ENCODE measurements around the gene NOXO1. TPM values are rescaled to one million over a fixed set of nuclear protein-coding genes. Genes with fewer than 3 reads are reported as not detected.

The NOXO1 gene
- total and polyA plus RNA-seq, 10 of the 15 experiments (the other 5 are each of a cell fraction or from before 2014, with no cell fraction given) = 0.09 to 0.76 (median 0.26) TPM; not detected in 4

GRCh38 chr16:2015117-2015946 lies 34.1 kb upstream of the NOXO1 start:
- Histone ChIP-seq H3K4me2 (ENCODE audit: control insufficient read depth, insufficient read depth) (no peak overlapping the region), H3K79me2 (ENCODE audit: control insufficient read depth, insufficient read depth, low read length) (peaks cover 4% of the 10 kb centered on the region), H3K27ac (ENCODE audit: control insufficient read depth, insufficient read depth) (no peak overlapping the region), H3K27me3 (replicated peaks in 1 of 2; ENCODE audit: control insufficient read depth in 2 of 2, insufficient read depth in 2 of 2, low read length in 1 of 2) (peaks cover 3 to 8% of the 10 kb centered on the region in 2 experiments; a peak in 3 of 4 replicates), H3K4me3 (no peak overlapping the region), H3K9me3 (replicated peaks; ENCODE audit: control insufficient read depth, insufficient read depth, low read length) (no peaks in the 10 kb centered on the region), H3K36me3 (ENCODE audit: control insufficient read depth in 2 of 2, insufficient read depth in 2 of 2, low read length in 1 of 2) (no peaks in the 10 kb centered on the region), H3K9ac (ENCODE audit: control insufficient read depth, insufficient read depth, low read length) (no peak overlapping the region), H2AFZ (ENCODE audit: control insufficient read depth, low read depth, low read length) (no peak overlapping the region), H4K20me1 (ENCODE audit: control insufficient read depth, insufficient read depth) (no peaks in the 10 kb centered on the region), H3K4me1 (ENCODE audit: control insufficient read depth, insufficient read depth, low read length) (peaks cover 5% of the 10 kb centered on the region)
- POLR2A ChIA-PET = interaction anchor here (1.2 kb wide), 1 partner anchor 74 kb away, joined by 3 read pairs; no protein-coding TSS in a partner anchor
- DNase-seq (ENCODE audit: low read depth, low spot score) (no peak), ATAC-seq (no peak), FAIRE-seq (no peak)
- 69% methylated on average over 24 of the region's 24 CpGs for WGBS (ENCODE audit: insufficient coverage, insufficient replicate concordance, low lambda C conversion rate, missing lambda C conversion rate)
- in situ Hi-C loops (cut with MboI) (loop anchor here (10.0 kb wide), 1 partner anchor 479 kb away; no protein-coding TSS in a partner anchor), intact Hi-C loops (cut with micrococcal nuclease; ENCODE audit: unreplicated experiment) (no loop called here)
- CTCF ChIA-PET = interaction anchor here (1.0 kb wide), 1 partner anchor 125 kb away, joined by 4 read pairs; no protein-coding TSS in a partner anchor
- SMC1A ChIA-PET (ENCODE audit: uncharacterized antibody, unreplicated experiment) = no interaction called here
- RAD21 ChIA-PET (ENCODE audit: unreplicated experiment) = interaction anchor here (2.4 kb wide), 1 partner anchor 125 kb away, joined by 9 read pairs; no protein-coding TSS in a partner anchor
- BruUV-seq (replicated peaks) = no TSS peak
- TF ChIP-seq USF1 (IDR thresholded peaks at IDR 0.05; ENCODE audit: borderline replicate concordance, extremely low read length, insufficient read depth, low read depth, low read length) = no peak
- no peak for TF ChIP-seq NBN (IDR thresholded peaks at IDR 0.05)
- TF ChIP-seq REST (IDR thresholded peaks at IDR 0.05; ENCODE audit: low read depth, low read length) = no peak
- TF ChIP-seq NRF1 (conservative IDR thresholded peaks at IDR 0.05; ENCODE audit: low read depth, low read length) = no peak
- no peak for TF ChIP-seq SREBF2 (IDR thresholded peaks at IDR 0.05; ENCODE audit: low read length)
- no peak for TF ChIP-seq ZSCAN29 (IDR thresholded peaks at IDR 0.05)
- TF ChIP-seq POLR2AphosphoS5 (IDR thresholded peaks at IDR 0.05; ENCODE audit: low read length) = no peak
- TF ChIP-seq GATAD2B (conservative IDR thresholded peaks at IDR 0.05; ENCODE audit: low read depth) = no peak
- TF ChIP-seq ZBED1 (IDR thresholded peaks at IDR 0.05; ENCODE audit: borderline replicate concordance) = no peak
- no peak for TF ChIP-seq CTCF (IDR thresholded peaks at IDR 0.05 in 2 of 3, conservative IDR thresholded peaks at IDR 0.05 in 1 of 3; ENCODE audit: control insufficient read depth in 2 of 3, extremely low read depth in 1 of 3, insufficient read depth in 1 of 3, low read depth in 3 of 3, low read length in 3 of 3)
- TF ChIP-seq EP300 (IDR thresholded peaks at IDR 0.05; ENCODE audit: borderline replicate concordance in 1 of 2, control insufficient read depth in 1 of 2, low read depth in 2 of 2, low read length in 2 of 2) = no peak
- TF ChIP-seq RELB (IDR thresholded peaks at IDR 0.05; ENCODE audit: low read depth) = no peak
- no peak for TF ChIP-seq DPF2 (IDR thresholded peaks at IDR 0.05)

Data from GM12878 (cell line).